WTC11 (cell line): Measurements from ENCODE around the gene TRABD. TPM values are rescaled to one million over a fixed set of nuclear protein-coding genes. Genes with fewer than 3 reads are reported as not detected.

ENCODE experiments used
- ATAC-seq: fragments of 200-7000 bp; cut with Tn5 transposase; 2 replicates; pipeline ENCODE4 v1.10.0; 2021; ENCODE audit warnings: mild to moderate bottlenecking, moderate library complexity
- CTCF ChIA-PET: fragments of 300-600 bp; sonication (Branson Sonifier 250); formaldehyde crosslinking; loops from one replicate; lab custom pipeline; 2021; ENCODE audit warnings: antibody characterized with exemption; lab: Charles Lee
- POLR2A ChIA-PET: fragments of 350-600 bp; sonication (Branson Sonifier 250); formaldehyde crosslinking; loops from one replicate; lab custom pipeline; 2021; ENCODE audit warnings: antibody characterized with exemption; lab: Charles Lee
- DNase-seq: peaks from one replicate; pipeline ENCODE4 v3.0.0; 2021; ENCODE audit warnings: low spot score
- H3K27ac Mint-ChIP-seq: 2 replicates; pipeline ENCODE4 v1.8.0; 2021; ENCODE audit warnings: mixed read lengths
- H3K27me3 Mint-ChIP-seq: 2 replicates; pipeline ENCODE4 v1.8.0; 2021; ENCODE audit warnings: low read depth, mild to moderate bottlenecking, moderate library complexity, mixed read lengths
- H3K36me3 Mint-ChIP-seq: 2 replicates; pipeline ENCODE4 v1.8.0; 2021; ENCODE audit warnings: mixed read lengths
- H3K4me1 Mint-ChIP-seq: 2 replicates; pipeline ENCODE4 v1.8.0; 2022; ENCODE audit warnings: mixed read lengths
- H3K4me3 Mint-ChIP-seq: 2 replicates; pipeline ENCODE4 v1.8.0; 2021; ENCODE audit warnings: mild to moderate bottlenecking, moderate library complexity, mixed read lengths
- H3K9me3 Mint-ChIP-seq: 2 replicates; pipeline ENCODE4 v1.8.0; 2021; ENCODE audit warnings: mixed read lengths
- ARID4B ChIP-seq: sonication (generic); formaldehyde crosslinking; IDR thresholded peaks from 2 replicates; pipeline ENCODE4 v1.8.0; 2023; ENCODE audit warnings: missing genetic modification reagents, mild to moderate bottlenecking, borderline replicate concordance
- CDX4 ChIP-seq: fragments of 250-450 bp; sonication (Bioruptor Pico); IDR thresholded peaks from 2 replicates; pipeline ENCODE4 v1.9.0; 2021; ENCODE audit warnings: moderate library complexity, mild to moderate bottlenecking, inconsistent platforms, borderline replicate concordance
- CREB1 ChIP-seq: sonication (generic); formaldehyde crosslinking; IDR thresholded peaks from 2 replicates; pipeline ENCODE4 v1.8.0; 2023; ENCODE audit warnings: mild to moderate bottlenecking, missing genetic modification reagents
- ERG ChIP-seq: fragments of 250-450 bp; sonication (Bioruptor Pico); IDR thresholded peaks from 2 replicates; pipeline ENCODE4 v1.8.0; 2021; ENCODE audit warnings: mild to moderate bottlenecking
- FOXK1 ChIP-seq: sonication (generic); formaldehyde crosslinking; IDR thresholded peaks from 2 replicates; pipeline ENCODE4 v1.8.0; 2022; ENCODE audit warnings: mild to moderate bottlenecking, moderate library complexity, missing genetic modification reagents
- FOXP1 ChIP-seq: sonication (generic); formaldehyde crosslinking; IDR thresholded peaks from 2 replicates; pipeline ENCODE4 v1.8.0; 2022; ENCODE audit warnings: missing genetic modification reagents, mild to moderate bottlenecking, moderate library complexity, borderline replicate concordance
- HMGA2 ChIP-seq: fragments of 250-450 bp; sonication (Bioruptor Pico); IDR thresholded peaks from 2 replicates; pipeline ENCODE4 v1.4.0; 2021; ENCODE audit warnings: mild to moderate bottlenecking, moderate library complexity
- IRF1 ChIP-seq: sonication (generic); formaldehyde crosslinking; IDR thresholded peaks from 2 replicates; pipeline ENCODE4 v1.8.0; 2023; ENCODE audit warnings: missing genetic modification reagents
- IRF2 ChIP-seq: sonication (generic); formaldehyde crosslinking; IDR thresholded peaks from 2 replicates; pipeline ENCODE4 v1.8.0; 2022; ENCODE audit warnings: low read depth, missing genetic modification reagents, borderline replicate concordance
- JAZF1 ChIP-seq: fragments of 250-450 bp; sonication (Bioruptor Pico); IDR thresholded peaks from 2 replicates; pipeline ENCODE4 v1.9.0; 2021; ENCODE audit warnings: moderate library complexity, mild to moderate bottlenecking, inconsistent platforms
- NR1H2 ChIP-seq: sonication (generic); formaldehyde crosslinking; IDR thresholded peaks from 2 replicates; pipeline ENCODE4 v1.9.0; 2021; ENCODE audit warnings: mild to moderate bottlenecking, moderate library complexity, missing genetic modification reagents
- PRRX2 ChIP-seq: fragments of 250-450 bp; sonication (Bioruptor Pico); IDR thresholded peaks from 2 replicates; pipeline ENCODE4 v1.8.0; 2021; ENCODE audit warnings: mild to moderate bottlenecking
- RORB ChIP-seq: fragments of 250-450 bp; sonication (Bioruptor Pico); IDR thresholded peaks from 2 replicates; pipeline ENCODE4 v1.9.0; 2021; ENCODE audit warnings: mild to moderate bottlenecking
- SMAD4 ChIP-seq: sonication (generic); formaldehyde crosslinking; IDR thresholded peaks from 2 replicates; pipeline ENCODE4 v1.8.0; 2022; ENCODE audit warnings: mild to moderate bottlenecking, missing genetic modification reagents
- SP1 ChIP-seq: sonication (generic); formaldehyde crosslinking; conservative IDR thresholded peaks from 2 replicates; pipeline ENCODE4 v1.8.1; 2022; ENCODE audit warnings: missing genetic modification reagents
- TEAD1 ChIP-seq: sonication (generic); formaldehyde crosslinking; IDR thresholded peaks from 2 replicates; pipeline ENCODE4 v1.8.0; 2022; ENCODE audit warnings: mild to moderate bottlenecking, missing genetic modification reagents
- TEAD4 ChIP-seq: sonication (generic); formaldehyde crosslinking; IDR thresholded peaks from 2 replicates; pipeline ENCODE4 v1.8.0; 2022; ENCODE audit warnings: mild to moderate bottlenecking, missing genetic modification reagents
- ZNF396 ChIP-seq: fragments of 250-450 bp; sonication (Bioruptor Pico); IDR thresholded peaks from 2 replicates; pipeline ENCODE4 v1.8.0; 2021; ENCODE audit warnings: mild to moderate bottlenecking, moderate library complexity, borderline replicate concordance
- ZNF416 ChIP-seq: fragments of 250-450 bp; sonication (Bioruptor Pico); IDR thresholded peaks from 2 replicates; pipeline ENCODE4 v1.9.0; 2021; ENCODE audit warnings: mild to moderate bottlenecking, inconsistent platforms
- total RNA-seq: library from RNA; stranded (reverse); gene quantifications from 3 replicates; pipeline ENCODE4 v1.2.3, GENCODE V29; 2021
- TF ChIP-seq, protein P1 (sequence below): fragments of 250-450 bp; sonication (Bioruptor Pico); conservative IDR thresholded peaks from 2 replicates; pipeline ENCODE4 v1.9.0; 2021; ENCODE audit warnings: mild to moderate bottlenecking
- TF ChIP-seq, protein P2 (sequence below): sonication (generic); formaldehyde crosslinking; IDR thresholded peaks from 2 replicates; pipeline ENCODE4 v1.8.1; 2023; ENCODE audit warnings: mild to moderate bottlenecking, missing genetic modification reagents

Gene TRABD
- total RNA-seq, 1 experiment from 2014 or later: 90.4 TPM

GRCh38 chr22:50193621-50194020 lies 7.9 kb downstream of the TRABD start:
- POLR2A ChIA-PET: no interaction called here
- Mint-ChIP-seq H3K36me3 (no peaks in the 10 kb centered on the region; the same call in 1 of the 2 replicates), H3K4me1 (peaks cover 13% of the 10 kb centered on the region), H3K9me3 (no peaks in the 10 kb centered on the region), H3K27me3 (no peaks in the 10 kb centered on the region), H3K27ac (no peak overlapping the region), H3K4me3 (no peak overlapping the region)
- CTCF ChIA-PET: no interaction called here
- DNase-seq: no peak
- ATAC-seq: no peak
- TF ChIP-seq FOXK1 (CRISPR knock-in tag) (no peak), IRF1 (CRISPR knock-in tag) (no peak), NR1H2 (no peak), SP1 (no peak), SMAD4 (CRISPR knock-in tag) (no peak), TEAD1 (CRISPR knock-in tag) (no peak), HMGA2 (CRISPR knock-in tag) (no peak), RORB (CRISPR knock-in tag) (no peak), ZNF396 (CRISPR knock-in tag) (no peak)
- TF ChIP-seq, protein P1, sequence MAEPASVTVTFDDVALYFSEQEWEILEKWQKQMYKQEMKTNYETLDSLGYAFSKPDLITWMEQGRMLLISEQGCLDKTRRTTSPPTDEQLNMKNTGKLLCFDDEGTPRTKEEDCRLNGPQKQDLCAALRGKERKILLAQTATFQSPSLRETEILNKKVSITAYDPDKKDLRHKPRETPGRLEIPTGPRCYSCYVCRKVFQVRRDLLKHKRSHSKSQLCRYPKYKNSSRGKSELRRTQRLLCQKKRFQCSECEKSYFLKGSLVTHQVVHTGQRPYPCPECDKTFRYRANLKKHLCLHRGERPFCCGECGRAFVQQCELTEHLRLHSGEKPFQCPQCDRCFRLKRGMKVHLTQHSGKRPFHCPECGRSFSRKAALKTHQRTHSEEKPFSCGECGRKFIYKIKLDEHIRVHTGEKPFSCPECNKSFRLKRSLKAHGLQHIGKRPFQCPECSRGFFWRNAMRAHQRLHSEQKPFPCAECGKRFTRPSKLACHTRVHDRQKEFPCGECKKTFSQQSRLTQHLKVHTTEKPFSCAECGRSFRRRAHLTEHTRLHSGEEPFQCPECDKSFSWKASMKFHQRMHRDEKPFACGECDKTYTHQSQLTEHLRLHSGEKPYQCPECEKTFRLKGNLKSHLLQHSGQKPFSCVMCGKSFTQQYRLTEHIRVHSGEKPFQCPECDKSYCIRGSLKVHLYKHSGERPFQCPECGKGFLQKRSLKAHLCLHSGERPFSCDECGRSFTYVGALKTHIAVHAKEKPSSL: no peak

- no peak for ATAC-seq
Observed at GRCh38 chr22:50194037-50194805, 8.5 kb downstream of the TRABD start.

DNA sequence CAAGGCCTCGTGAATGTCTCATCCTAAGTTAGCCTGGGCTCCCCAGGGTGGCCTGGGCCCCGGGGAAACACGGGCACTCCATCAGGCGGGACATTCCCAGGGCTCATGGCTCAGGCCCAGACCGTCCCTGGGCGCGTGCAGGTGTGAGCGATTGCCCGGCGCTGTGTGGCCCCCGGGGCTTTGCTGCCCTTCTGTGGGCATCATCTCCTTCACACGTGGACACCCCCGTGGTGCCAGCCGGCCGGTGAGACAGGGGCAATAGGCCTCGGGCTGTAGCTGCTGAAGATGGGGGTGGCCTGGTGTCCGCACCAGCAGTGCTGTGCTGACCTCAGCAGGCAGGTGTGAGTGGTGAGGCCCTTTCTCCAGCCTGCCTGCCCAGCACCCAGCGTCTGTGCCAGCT lies 10.5 kb downstream of the TRABD start:
- POLR2A ChIA-PET: no interaction called here
- Mint-ChIP-seq H3K4me1 (peaks cover 7% of the 10 kb centered on the region; the same call in 1 of the 2 replicates), H3K9me3 (no peaks in the 10 kb centered on the region), H3K36me3 (no peaks in the 10 kb centered on the region; the same call in 1 of the 2 replicates), H3K27ac (no peak overlapping the region), H3K27me3 (no peaks in the 10 kb centered on the region), H3K4me3 (no peak overlapping the region)
- no peak for DNase-seq
- ATAC-seq: no peak
- CTCF ChIA-PET: interaction anchor here (1.3 to 1.4 kb wide), 2 partner anchors 10 to 54 kb away, joined by 3 read pairs; no protein-coding TSS in a partner anchor
- TF ChIP-seq TEAD1 (CRISPR knock-in tag) (no peak), ARID4B (CRISPR knock-in tag) (no peak), ERG (CRISPR knock-in tag) (no peak), IRF2 (CRISPR knock-in tag) (no peak), PRRX2 (CRISPR knock-in tag) (no peak), JAZF1 (CRISPR knock-in tag) (no peak), ZNF416 (CRISPR knock-in tag) (no peak), TEAD4 (CRISPR knock-in tag) (no peak)
- TF ChIP-seq, protein P2, sequence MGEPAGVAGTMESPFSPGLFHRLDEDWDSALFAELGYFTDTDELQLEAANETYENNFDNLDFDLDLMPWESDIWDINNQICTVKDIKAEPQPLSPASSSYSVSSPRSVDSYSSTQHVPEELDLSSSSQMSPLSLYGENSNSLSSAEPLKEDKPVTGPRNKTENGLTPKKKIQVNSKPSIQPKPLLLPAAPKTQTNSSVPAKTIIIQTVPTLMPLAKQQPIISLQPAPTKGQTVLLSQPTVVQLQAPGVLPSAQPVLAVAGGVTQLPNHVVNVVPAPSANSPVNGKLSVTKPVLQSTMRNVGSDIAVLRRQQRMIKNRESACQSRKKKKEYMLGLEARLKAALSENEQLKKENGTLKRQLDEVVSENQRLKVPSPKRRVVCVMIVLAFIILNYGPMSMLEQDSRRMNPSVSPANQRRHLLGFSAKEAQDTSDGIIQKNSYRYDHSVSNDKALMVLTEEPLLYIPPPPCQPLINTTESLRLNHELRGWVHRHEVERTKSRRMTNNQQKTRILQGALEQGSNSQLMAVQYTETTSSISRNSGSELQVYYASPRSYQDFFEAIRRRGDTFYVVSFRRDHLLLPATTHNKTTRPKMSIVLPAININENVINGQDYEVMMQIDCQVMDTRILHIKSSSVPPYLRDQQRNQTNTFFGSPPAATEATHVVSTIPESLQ (CRISPR knock-in tag): no peak

More at GRCh38 chr22:50194037-50194805, 8.5 kb downstream of the TRABD start:
- ChIA-PET POLR2A (no interaction called here), CTCF (interaction anchor here (1.0 to 1.2 kb wide), 2 partner anchors 44 to 47 kb away, joined by 3 read pairs; no protein-coding TSS in a partner anchor)
- TF ChIP-seq CREB1 (CRISPR knock-in tag): no peak
- TF ChIP-seq FOXP1: no peak
- TF ChIP-seq CDX4 (CRISPR knock-in tag): no peak
- no peak for DNase-seq
- no peaks in the 10 kb centered on the region; the same call in 1 of the 2 replicates for H3K36me3 Mint-ChIP-seq
- H3K9me3 Mint-ChIP-seq: no peaks in the 10 kb centered on the region
- H3K4me1 Mint-ChIP-seq: peaks cover 12% of the 10 kb centered on the region
- H3K27me3 Mint-ChIP-seq: no peaks in the 10 kb centered on the region
- no peak overlapping the region for H3K27ac Mint-ChIP-seq
- no peak overlapping the region for H3K4me3 Mint-ChIP-seq
